HL-60 (cell line): ENCODE data around the gene DIP2C.

Source experiments
- DNase-seq, 2 experiments: peaks; one replicate each; pipeline ENCODE4 v3.0.0-alpha.2; 2010 to 2020; ENCODE audit warnings: low read depth in 1 of 2, low spot score in 1 of 2
- H3K27ac ChIP-seq: fragments of 250-450 bp; sonication (Bioruptor Pico); replicated peaks from 2 replicates; pipeline ENCODE4 v1.5.1; 2020; ENCODE audit warnings: mild to moderate bottlenecking, moderate library complexity
- H3K27me3 ChIP-seq: fragments of 250-450 bp; sonication (Bioruptor Pico); 2 replicates; pipeline ENCODE4 v1.5.1; 2021; ENCODE audit warnings: mild to moderate bottlenecking, moderate library complexity; ENCODE audit not compliant: insufficient read depth, poor library complexity, severe bottlenecking
- H3K4me3 ChIP-seq: replicated peaks from 2 replicates; pipeline ENCODE4 v1.5.1; 2011; ENCODE audit warnings: mild to moderate bottlenecking, control low read depth, low read length; ENCODE audit not compliant: insufficient read depth
- GABPA ChIP-seq: IDR thresholded peaks from 2 replicates; pipeline ENCODE4 v1.6.1; 2012; ENCODE audit warnings: low read depth
- POLR2AphosphoS5 ChIP-seq: IDR thresholded peaks from 2 replicates; pipeline ENCODE4 v1.6.1; 2012; ENCODE audit warnings: low read depth
- SPI1 ChIP-seq: IDR thresholded peaks from 2 replicates; pipeline ENCODE4 v1.6.1; 2012; ENCODE audit warnings: low read depth, mild to moderate bottlenecking, borderline replicate concordance
- TF ChIP-seq, protein P1 (sequence below): IDR thresholded peaks from one replicate; pipeline ENCODE4 v1.5.1; 2011; ENCODE audit warnings: low read length, control low read depth, inconsistent platforms; ENCODE audit not compliant: insufficient read depth
- TF ChIP-seq, protein P2 (sequence below): IDR thresholded peaks from 2 replicates; pipeline ENCODE4 v1.6.1; 2012; ENCODE audit warnings: low read depth; ENCODE audit not compliant: insufficient replicate concordance

Gene DIP2C

DNA sequence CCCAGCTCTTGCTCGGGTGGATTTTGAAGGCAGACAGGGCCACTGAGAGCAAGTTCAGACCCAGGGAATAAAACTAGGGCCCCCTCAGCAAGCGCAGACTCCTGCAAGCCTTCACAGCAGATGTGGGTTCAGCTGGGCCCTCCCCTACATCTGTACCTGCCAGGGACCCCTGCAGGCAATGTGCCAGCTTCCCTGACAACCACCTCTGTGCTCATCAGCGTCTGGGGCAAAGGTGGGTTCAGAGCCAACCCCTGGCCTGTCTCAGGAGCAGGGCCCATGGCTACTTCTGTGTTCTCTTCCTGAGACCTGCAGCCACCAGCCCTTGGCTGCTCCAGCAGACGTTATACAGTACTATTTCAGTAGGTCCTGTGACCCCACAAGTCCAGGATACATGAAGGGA is 189.5 kb downstream of the DIP2C start:
- Histone ChIP-seq H3K27me3 (no peaks in the 10 kb centered on the region), H3K27ac (no peak overlapping the region), H3K4me3 (no peak overlapping the region)
- TF ChIP-seq SPI1 (no peak), GABPA (no peak), POLR2AphosphoS5 (no peak)
- TF ChIP-seq, protein P1, sequence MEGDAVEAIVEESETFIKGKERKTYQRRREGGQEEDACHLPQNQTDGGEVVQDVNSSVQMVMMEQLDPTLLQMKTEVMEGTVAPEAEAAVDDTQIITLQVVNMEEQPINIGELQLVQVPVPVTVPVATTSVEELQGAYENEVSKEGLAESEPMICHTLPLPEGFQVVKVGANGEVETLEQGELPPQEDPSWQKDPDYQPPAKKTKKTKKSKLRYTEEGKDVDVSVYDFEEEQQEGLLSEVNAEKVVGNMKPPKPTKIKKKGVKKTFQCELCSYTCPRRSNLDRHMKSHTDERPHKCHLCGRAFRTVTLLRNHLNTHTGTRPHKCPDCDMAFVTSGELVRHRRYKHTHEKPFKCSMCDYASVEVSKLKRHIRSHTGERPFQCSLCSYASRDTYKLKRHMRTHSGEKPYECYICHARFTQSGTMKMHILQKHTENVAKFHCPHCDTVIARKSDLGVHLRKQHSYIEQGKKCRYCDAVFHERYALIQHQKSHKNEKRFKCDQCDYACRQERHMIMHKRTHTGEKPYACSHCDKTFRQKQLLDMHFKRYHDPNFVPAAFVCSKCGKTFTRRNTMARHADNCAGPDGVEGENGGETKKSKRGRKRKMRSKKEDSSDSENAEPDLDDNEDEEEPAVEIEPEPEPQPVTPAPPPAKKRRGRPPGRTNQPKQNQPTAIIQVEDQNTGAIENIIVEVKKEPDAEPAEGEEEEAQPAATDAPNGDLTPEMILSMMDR: no peak
- TF ChIP-seq, protein P2, sequence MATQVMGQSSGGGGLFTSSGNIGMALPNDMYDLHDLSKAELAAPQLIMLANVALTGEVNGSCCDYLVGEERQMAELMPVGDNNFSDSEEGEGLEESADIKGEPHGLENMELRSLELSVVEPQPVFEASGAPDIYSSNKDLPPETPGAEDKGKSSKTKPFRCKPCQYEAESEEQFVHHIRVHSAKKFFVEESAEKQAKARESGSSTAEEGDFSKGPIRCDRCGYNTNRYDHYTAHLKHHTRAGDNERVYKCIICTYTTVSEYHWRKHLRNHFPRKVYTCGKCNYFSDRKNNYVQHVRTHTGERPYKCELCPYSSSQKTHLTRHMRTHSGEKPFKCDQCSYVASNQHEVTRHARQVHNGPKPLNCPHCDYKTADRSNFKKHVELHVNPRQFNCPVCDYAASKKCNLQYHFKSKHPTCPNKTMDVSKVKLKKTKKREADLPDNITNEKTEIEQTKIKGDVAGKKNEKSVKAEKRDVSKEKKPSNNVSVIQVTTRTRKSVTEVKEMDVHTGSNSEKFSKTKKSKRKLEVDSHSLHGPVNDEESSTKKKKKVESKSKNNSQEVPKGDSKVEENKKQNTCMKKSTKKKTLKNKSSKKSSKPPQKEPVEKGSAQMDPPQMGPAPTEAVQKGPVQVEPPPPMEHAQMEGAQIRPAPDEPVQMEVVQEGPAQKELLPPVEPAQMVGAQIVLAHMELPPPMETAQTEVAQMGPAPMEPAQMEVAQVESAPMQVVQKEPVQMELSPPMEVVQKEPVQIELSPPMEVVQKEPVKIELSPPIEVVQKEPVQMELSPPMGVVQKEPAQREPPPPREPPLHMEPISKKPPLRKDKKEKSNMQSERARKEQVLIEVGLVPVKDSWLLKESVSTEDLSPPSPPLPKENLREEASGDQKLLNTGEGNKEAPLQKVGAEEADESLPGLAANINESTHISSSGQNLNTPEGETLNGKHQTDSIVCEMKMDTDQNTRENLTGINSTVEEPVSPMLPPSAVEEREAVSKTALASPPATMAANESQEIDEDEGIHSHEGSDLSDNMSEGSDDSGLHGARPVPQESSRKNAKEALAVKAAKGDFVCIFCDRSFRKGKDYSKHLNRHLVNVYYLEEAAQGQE: no peak
- DNase-seq: no peak

DNA sequence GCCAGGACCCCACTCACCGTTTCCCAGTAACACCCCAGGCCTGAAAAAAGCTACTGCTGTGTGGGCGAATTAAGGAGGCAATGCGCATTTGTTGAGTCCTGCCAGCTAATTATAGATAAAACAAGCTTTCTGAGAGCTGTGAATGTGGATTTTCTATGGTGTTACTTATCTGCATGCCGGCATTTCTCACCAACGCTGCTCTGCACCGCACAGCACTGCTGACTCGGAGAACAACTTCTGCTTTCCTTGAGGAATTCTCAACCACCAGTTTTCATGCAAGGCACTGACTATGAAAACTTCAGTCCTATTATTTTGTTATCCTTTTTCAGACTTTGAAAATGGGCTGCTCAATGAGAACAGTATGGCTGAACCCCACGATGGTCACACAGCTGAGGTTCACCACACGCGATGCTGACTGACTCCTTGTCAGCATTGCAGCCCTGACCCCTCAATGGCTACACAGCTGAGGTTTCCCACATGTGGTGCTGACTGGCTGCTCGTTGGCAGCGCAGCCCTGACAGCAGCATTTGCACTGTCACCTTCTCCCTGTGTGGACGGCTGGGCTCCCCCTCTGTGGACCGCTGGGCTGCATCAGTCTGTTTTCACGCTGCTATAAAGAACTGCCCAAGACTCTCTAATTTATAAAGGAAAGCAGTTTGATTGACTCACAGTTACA is 190.6 kb downstream of the DIP2C start:
- TF ChIP-seq SPI1 (no peak), POLR2AphosphoS5 (no peak), GABPA (no peak)
- TF ChIP-seq, protein P2: no peak
- TF ChIP-seq, protein P1: no peak
- no peak overlapping the region for H3K4me3 ChIP-seq
- DNase-seq: no peak
- no peak overlapping the region for H3K27ac ChIP-seq
- no peaks in the 10 kb centered on the region for H3K27me3 ChIP-seq

DNA sequence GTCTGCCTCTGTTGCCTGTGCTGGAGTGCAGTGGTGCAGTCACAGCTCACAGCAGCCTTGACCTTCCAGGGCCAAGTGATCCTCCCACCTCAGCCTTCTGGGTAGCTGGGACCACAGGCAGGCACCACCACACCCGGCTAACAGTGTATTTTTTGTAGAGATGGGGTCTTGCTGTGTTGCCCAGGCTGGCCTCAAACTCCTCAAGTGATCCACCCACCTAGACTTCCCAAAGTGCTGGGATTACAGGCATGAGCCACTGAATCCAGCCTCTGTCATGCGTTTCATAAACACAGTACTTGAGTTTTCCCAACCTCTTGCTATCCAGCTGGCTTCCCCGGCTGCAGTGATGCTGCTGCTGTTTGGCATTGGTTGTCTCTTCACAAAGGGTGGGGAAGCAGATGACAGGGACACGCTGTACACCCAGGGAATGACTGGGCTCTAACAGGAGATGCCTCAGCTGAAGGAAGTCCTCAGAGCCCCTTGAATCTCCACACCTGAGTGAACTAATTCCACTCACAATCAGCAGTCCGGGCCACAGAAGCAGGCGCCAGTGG is 191.5 kb downstream of the DIP2C start:
- Histone ChIP-seq H3K27me3 (no peaks in the 10 kb centered on the region), H3K27ac (no peak overlapping the region), H3K4me3 (no peak overlapping the region)
- TF ChIP-seq SPI1: no peak
- TF ChIP-seq, protein P2: no peak
- TF ChIP-seq, protein P1: no peak
- no peak for TF ChIP-seq POLR2AphosphoS5
- TF ChIP-seq GABPA: no peak
- DNase-seq: no peak
